Adipocyte (in vitro differentiated cells): Measurements from ENCODE around the gene OR10C1.
A peak's percentile ranks its signal among the peaks of the same experiment; 100 is the strongest.
"Not testable (repeated sequence)": the region's sequence is repeated elsewhere in the genome, so short reads cannot be mapped to it uniquely, and the experiment has no call there.

ENCODE experiments used
- DNase-seq: peaks from one replicate; pipeline ENCODE4 v3.0.0-alpha.2; 2015; ENCODE audit warnings: low read depth
- H3K27me3 ChIP-seq: replicated peaks from 2 replicates; pipeline ENCODE4 v1.7.0; 2013; ENCODE audit warnings: mild to moderate bottlenecking, low read length, moderate library complexity; ENCODE audit not compliant: control insufficient read depth, insufficient read depth
- H3K36me3 ChIP-seq: 2 replicates; pipeline ENCODE4 v1.7.0; 2013; ENCODE audit warnings: low read length, mild to moderate bottlenecking, moderate library complexity; ENCODE audit not compliant: control insufficient read depth, insufficient read depth, severe bottlenecking
- H3K4me1 ChIP-seq: 2 replicates; pipeline ENCODE4 v1.7.0; 2013; ENCODE audit warnings: mild to moderate bottlenecking, low read length, moderate library complexity; ENCODE audit not compliant: control insufficient read depth, insufficient read depth
- H3K4me3 ChIP-seq: 2 replicates; pipeline ENCODE4 v1.7.0; 2013; ENCODE audit warnings: mild to moderate bottlenecking, low read length, moderate library complexity
- H3K9ac ChIP-seq: 2 replicates; pipeline ENCODE4 v1.7.0; 2013; ENCODE audit warnings: mild to moderate bottlenecking, low read length, moderate library complexity
- H3K9me3 ChIP-seq: 2 replicates; pipeline ENCODE4 v1.7.0; 2013; ENCODE audit warnings: mild to moderate bottlenecking, low read length, moderate library complexity; ENCODE audit not compliant: control insufficient read depth

Gene OR10C1

DNA sequence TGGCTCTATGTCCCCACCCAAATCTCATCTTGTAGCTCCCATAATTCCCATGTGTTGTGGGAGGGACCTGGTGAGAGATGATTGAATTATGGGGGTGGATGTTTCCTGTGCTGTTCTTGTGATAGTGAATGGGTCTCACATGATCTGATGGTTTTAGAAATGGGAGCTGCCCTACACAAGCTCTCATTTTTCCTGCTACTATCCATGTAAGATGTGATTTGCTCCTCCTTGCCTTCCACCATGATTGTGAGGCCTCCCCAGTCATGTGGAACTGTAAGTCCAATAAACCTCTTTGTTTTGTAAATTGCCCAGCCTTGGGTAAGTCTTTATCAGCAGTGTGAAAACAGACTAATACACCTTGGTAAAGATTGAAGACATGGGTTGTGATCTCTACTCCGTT lies 4.9 kb downstream of the OR10C1 start:
- H3K36me3 ChIP-seq, H3K9ac ChIP-seq, H3K4me1 ChIP-seq, H3K9me3 ChIP-seq, DNase-seq, H3K4me3 ChIP-seq, H3K27me3 ChIP-seq: not testable (repeated sequence)

DNA sequence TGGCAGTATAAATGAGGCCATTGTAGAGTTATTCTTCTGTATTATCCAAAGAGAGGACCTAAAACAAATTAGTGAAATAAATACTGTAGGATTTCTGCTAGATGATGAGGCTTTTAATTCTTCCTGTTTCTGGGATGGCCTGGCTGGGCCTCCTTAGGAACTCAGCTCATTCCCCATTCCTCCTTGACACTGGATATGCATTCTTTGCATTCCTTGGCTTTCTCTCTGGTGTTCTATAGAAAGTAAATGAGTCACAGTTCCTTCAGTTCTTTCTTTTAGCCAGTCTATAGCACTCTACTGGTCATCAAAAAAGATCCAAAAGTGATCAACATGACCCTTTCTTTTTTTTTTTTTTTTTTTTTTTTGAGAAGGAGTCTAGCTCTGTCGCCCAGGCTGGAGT lies 8.6 kb downstream of the OR10C1 start:
- Histone ChIP-seq H3K4me1 (no peaks in the 10 kb centered on the region), H3K27me3 (no peaks in the 10 kb centered on the region), H3K9me3 (no peaks in the 10 kb centered on the region), H3K36me3 (no peaks in the 10 kb centered on the region), H3K9ac (no peak overlapping the region), H3K4me3 (no peak overlapping the region)
- peak; percentile 56 for DNase-seq

DNA sequence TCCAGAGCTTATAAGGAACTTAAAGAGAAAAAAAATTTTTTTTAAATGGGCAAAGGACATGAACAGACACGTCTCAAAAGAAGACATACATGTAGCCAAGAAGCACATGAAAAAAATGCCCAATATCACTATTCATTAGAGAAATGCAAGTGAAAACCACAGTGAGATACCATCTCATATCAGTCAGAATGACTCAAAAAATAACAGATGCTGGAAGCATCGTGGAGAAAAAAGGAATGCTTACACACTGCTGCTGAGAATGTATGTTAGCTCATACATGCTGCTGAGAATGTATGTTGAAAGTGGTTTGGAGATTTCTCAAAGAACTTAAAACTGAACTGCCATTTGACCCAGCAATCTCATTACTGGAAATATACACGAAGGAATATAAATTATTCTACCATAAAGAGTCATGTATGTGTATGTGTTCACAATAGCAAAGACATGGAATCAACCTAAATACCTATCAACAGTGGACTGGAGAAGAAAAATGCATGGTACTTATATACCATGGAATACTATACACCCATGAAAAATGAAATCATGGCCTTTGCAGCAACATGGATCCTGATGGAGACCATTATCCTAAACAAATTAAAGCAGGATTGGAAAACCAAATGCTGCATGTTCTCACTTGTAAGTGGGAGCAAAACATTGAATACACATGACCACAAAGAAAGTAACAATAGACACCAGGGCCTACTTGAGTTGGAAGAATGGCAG lies 12.5 kb downstream of the OR10C1 start:
- no peaks in the 10 kb centered on the region for H3K9me3 ChIP-seq
- peak; percentile 61 for DNase-seq

DNA sequence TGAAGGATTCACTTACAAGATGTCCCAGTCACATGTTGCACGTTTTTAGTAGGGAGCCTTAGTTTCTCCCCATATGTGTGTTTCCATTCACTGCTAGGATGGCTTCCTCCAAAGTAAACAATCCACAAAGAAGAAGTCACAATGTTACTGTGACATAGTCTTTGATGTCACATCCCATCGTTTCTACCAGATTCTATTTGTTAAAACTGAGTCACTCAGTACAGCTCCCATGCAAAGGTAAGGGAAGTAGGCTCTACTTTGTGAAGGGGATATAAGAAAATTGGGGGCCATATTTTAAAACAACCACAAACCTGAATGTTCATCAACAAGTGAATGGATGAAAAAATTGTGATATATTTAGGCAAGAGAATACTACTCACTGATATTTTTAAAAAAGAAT lies 17.9 kb downstream of the OR10C1 start, which contains the start of the genes OR11A1 and OR2H1:
Gene OR11A1, minus strand, starts transcription at position 101 of the 400 bp plus-strand sequence. CDS start 29,430 bp downstream, outside the sequence.
Gene OR2H1, plus strand, starts transcription at position 185 of the 400 bp plus-strand sequence. CDS start 4,615 bp downstream, outside the sequence.
- no peak for DNase-seq
- H3K9me3 ChIP-seq: no peaks in the 10 kb centered on the region
- no peaks in the 10 kb centered on the region for H3K4me1 ChIP-seq
- no peaks in the 10 kb centered on the region for H3K27me3 ChIP-seq
- no peak within 1 kb of the TSS for H3K4me3 ChIP-seq
- no peak within 1 kb of the TSS for H3K9ac ChIP-seq
- H3K36me3 ChIP-seq: no peaks in the 10 kb centered on the region

More for the DNA sequence above, 12.5 kb downstream of the OR10C1 start:
- no peak overlapping the region for H3K4me3 ChIP-seq
- H3K27me3 ChIP-seq: no peaks in the 10 kb centered on the region
- H3K9ac ChIP-seq: no peak overlapping the region
- no peaks in the 10 kb centered on the region for H3K4me1 ChIP-seq
- H3K36me3 ChIP-seq: no peaks in the 10 kb centered on the region

DNA sequence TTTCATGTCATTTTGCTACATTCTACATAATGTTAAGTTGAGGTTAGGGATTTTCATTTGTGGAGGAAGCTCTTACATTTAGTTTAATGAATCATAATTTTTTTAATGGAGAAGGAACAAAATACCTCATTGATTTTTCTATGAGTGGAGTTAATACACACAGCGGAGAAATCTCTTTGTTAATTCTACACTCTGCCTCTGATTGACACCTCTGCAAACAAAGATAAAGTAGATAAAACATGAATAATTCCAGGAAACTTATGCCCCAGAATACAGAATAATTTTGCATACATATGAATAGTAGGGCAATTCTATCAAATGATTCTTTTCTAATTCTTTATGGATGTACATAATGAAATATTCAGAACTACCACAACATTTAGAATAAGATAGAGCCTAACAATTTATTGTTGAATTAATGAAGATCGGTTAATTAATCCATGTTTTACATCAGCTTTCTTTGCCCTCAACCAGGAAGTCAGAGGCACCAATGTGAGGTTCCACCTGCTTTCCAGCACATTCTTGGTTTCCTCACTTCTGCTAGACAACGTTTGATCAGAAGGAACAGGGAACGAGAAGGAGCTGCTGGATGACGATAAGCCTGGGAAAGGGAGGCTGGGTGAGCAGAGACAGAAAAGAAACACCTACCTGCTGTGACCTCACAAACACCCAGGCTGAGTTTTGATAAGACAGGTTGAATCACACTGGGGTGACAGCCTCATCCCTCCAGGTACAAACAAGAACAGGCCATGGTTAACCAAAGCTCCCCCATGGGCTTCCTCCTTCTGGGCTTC lies 22.1 kb downstream of the OR10C1 start:
- Histone ChIP-seq H3K27me3 (peaks cover 1% of the 10 kb centered on the region), H3K4me3 (no peak overlapping the region), H3K9me3 (no peaks in the 10 kb centered on the region), H3K36me3 (no peaks in the 10 kb centered on the region), H3K9ac (no peak overlapping the region), H3K4me1 (no peaks in the 10 kb centered on the region)
- no peak for DNase-seq

DNA sequence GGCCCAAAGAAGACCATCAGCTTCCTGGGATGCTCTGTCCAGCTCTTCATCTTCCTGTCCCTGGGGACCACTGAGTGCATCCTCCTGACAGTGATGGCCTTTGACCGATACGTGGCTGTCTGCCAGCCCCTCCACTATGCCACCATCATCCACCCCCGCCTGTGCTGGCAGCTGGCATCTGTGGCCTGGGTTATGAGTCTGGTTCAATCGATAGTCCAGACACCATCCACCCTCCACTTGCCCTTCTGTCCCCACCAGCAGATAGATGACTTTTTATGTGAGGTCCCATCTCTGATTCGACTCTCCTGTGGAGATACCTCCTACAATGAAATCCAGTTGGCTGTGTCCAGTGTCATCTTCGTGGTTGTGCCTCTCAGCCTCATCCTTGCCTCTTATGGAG lies 22.9 kb downstream of the OR10C1 start:
- H3K27me3 ChIP-seq: peaks cover 3% of the 10 kb centered on the region
- H3K9ac ChIP-seq: no peak overlapping the region
- no peak for DNase-seq
- no peak overlapping the region for H3K4me3 ChIP-seq
- no peaks in the 10 kb centered on the region for H3K36me3 ChIP-seq
- H3K9me3 ChIP-seq: no peaks in the 10 kb centered on the region
- no peaks in the 10 kb centered on the region for H3K4me1 ChIP-seq

DNA sequence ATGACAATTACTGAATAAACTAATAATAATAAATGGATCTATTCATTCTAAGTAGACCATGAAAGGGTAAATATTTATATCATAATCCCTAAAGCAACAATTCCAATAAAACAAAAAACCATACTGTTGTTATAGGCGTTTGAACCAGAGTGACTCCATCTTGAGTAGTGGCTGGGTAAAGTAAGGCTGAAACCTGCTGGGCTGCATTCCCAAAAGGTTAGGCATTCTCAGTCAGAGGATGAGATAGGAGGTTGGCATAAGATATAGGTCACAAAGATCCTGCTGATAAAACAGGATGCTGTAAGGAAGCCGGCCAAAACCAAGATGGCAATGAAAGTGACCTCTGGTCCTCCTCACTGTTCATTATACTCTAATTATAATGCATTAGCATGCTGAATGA lies 26.2 kb downstream of the OR10C1 start:
- no peaks in the 10 kb centered on the region for H3K9me3 ChIP-seq
- no peaks in the 10 kb centered on the region for H3K36me3 ChIP-seq
- H3K9ac ChIP-seq: no peak overlapping the region
- no peak for DNase-seq
- H3K4me3 ChIP-seq: no peak overlapping the region
- H3K4me1 ChIP-seq: no peaks in the 10 kb centered on the region
- peaks cover 3% of the 10 kb centered on the region for H3K27me3 ChIP-seq

DNA sequence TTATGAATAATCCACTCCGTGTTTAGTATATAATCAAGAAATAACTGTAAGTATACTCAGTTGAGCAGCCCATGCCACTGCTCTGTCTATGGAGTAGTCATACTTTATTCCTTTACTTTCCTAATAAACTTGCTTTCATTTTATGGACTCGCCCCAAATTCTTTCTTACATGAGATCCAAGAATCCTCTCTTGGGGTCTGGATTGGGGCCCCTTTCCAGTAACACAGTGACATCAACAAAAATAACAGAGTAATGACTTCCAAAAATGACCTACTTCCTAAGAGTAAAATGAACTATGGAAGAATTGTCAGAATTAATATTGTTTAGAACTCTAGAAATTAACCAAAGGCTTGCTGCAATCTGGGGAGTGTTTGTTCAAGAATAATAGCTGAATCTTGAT lies 26.7 kb downstream of the OR10C1 start:
- H3K4me1 ChIP-seq: no peaks in the 10 kb centered on the region
- peaks cover 3% of the 10 kb centered on the region for H3K27me3 ChIP-seq
- H3K9ac ChIP-seq: no peak overlapping the region
- peak; percentile 39 for DNase-seq
- no peaks in the 10 kb centered on the region for H3K9me3 ChIP-seq
- no peak overlapping the region for H3K4me3 ChIP-seq
- H3K36me3 ChIP-seq: no peaks in the 10 kb centered on the region

DNA sequence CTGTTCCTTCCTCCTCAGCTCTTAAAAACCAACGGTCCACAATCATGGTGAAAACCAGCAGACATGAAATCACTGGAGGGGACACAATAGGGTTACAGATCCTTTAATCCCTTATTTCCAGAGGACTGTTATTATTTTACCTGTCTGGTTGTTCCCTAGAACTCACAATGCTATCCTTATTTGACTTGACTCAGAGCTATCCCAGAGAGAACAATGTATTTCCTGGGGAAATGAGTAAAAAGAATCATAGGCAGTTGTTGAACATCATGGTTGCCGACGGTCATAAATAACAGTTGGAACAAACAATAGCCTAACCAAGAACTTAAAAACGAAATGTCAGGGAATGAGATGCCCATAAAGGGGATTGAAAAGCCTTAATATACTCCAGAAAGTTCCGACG lies 27.1 kb downstream of the OR10C1 start:
- no peaks in the 10 kb centered on the region for H3K9me3 ChIP-seq
- H3K36me3 ChIP-seq: no peaks in the 10 kb centered on the region
- H3K9ac ChIP-seq: no peak overlapping the region
- no peak for DNase-seq
- H3K27me3 ChIP-seq: peaks cover 3% of the 10 kb centered on the region
- H3K4me1 ChIP-seq: no peaks in the 10 kb centered on the region
- H3K4me3 ChIP-seq: no peak overlapping the region

DNA sequence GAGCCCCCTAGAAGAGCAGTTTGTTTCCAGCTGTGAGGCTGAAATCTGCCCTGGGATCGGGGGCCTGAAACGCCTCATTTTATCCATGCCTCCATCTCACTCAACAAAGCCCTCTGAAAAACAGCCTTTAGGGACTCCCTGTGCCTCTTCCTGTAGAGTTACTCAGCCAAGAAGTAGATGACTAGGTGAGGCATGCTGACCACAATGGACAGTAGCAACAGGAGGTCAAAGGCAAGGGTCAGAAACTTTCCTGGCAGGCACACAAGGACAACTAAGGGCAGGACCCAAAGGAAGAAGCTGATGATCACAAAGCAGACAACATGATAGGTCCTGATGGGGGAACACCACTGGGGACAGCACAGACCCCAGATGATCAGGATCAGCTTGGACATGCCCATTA lies 35.9 kb downstream of the OR10C1 start:
- Histone ChIP-seq H3K4me3 (no peak overlapping the region), H3K27me3 (no peaks in the 10 kb centered on the region), H3K4me1 (no peaks in the 10 kb centered on the region), H3K36me3 (no peaks in the 10 kb centered on the region), H3K9me3 (no peaks in the 10 kb centered on the region), H3K9ac (no peak overlapping the region)
- DNase-seq: no peak

DNA sequence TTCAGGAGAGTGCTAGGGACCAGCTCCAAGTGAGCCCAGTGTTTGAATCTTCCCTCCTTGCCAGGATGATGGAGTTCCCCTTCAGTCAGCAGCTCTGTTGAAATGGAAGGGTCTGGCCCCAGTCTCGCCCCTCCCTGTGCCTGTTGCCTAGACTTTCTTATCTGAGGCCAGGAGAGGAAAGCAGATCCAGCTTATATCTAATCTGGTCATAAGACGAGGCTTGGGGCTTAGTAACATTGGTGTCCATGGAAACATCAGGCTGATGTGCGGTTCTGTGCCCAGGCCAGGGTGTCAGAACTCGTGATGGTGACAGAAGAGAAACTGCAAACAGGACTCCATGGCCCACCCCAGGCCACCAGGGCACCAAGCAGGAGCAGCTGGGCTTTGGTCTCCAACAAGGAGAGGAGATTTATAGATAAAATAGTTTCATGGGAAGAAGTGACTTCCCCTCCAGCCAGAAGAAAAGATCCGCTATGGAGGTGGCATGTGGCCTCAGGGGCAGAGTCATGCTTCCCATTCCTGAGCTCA lies 38.9 kb downstream of the OR10C1 start:
- Histone ChIP-seq H3K9me3 (no peaks in the 10 kb centered on the region), H3K36me3 (no peaks in the 10 kb centered on the region), H3K9ac (no peak overlapping the region)

More for the DNA sequence above, 38.9 kb downstream of the OR10C1 start:
- no peak overlapping the region for H3K4me3 ChIP-seq
- DNase-seq: no peak
- H3K4me1 ChIP-seq: no peaks in the 10 kb centered on the region
- no peaks in the 10 kb centered on the region for H3K27me3 ChIP-seq
